Activated CD8-positive, alpha-beta memory T cell treated with anti-CD3 and anti-CD28 coated beads, Interleukin-2, amount 50 U/mL, for 24 hours (primary cell): ENCODE data around the gene DNM1.
A peak's percentile ranks its signal among the peaks of the same experiment; 100 is the strongest.
"Not testable (repeated sequence)": the region's sequence is repeated elsewhere in the genome, so short reads cannot be mapped to it uniquely, and the experiment has no call there.

ENCODE experiments used
- DNase-seq: peaks from one replicate; pipeline ENCODE4 v3.0.0-alpha.2; 2020; ENCODE audit errors: extremely low read depth

Gene DNM1

DNA sequence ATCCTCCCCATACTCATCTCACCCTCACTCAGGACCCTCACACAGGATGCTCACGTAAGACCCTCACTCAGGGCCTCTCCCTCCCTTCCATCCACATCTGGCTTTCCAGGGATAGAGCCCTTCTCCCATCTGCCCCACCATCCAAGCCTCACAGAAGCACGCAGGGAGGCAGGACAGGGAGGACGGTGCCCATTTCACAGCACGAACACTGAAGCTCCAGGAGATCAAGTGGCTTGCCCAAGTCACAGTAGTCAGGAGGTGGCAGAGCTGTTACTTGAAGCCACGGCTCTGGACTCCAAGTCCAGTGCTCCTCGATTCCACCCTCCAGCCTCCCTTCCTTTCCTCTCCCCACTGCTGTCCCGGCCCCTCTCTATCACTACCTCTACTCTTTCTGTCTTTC, 21.7 kb downstream of the DNM1 start:
- no peak for DNase-seq

DNA sequence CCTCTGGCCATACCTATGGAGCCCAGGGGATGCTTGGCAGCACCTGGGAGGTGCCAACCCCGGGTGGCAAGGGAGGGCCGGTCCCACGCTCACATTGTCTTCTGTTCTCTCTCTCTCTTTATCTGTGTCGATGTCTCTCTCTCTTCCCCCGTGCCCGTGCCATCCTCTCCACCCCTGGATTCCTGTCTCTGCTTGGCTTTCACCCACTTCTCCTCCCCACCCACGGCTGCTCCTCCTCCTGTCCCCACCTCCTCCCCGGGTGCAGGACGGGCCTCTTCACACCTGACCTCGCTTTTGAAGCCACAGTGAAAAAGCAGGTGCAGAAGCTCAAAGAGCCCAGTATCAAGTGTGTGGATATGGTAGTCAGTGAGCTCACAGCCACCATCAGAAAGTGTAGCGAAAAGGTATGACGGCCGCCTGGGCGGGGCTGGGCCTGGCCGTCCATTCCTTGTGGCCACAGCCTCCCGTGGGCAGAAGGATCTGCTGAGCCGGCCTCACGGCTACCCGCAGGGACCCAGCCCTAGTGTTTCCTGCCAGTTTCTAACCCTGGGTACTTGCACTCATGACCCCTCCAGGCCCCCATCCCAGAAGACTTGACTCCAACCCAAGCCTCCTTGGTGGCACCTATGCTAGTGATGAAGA, 22.7 kb downstream of the DNM1 start:
- DNase-seq, result no peak

DNA sequence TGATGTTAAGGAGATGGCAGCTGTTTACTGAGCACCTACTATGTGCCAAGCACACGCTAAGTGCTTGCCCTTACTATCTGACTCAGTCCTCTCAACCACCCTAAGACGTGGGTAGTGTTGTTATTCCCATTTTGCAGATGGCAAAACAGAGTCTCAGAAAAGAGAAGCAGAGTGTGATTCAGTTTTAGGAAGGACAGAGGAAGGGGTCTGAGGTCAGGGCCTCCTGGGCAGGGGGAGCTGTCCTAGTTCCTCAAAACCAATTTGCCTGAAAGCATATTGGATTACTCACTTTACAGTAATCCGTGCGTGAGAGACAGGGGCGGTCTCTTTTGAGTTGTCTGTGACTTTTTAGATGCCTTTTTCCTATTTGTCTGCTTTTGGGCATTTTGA, 23.2 kb downstream of the DNM1 start:
- DNase-seq, result no peak

DNA sequence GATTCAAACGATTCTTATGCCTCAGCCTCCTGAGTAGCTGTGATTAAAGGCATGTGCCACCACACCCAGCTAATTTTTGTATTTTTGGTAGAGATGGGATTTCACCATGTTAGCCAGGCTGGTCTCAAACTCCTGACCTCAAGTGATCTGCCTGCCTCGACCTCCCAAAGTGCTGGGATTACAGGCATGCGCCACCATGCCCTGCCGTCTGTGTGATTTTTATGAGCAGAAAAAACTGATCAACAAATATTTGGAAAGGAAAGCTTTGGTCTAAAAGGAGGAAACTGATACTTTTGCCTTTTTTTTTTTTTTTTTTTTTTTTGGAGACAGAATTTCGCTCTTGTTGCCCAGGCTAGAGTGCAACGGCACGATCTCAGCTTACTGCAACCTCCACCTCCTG, 27.7 kb downstream of the DNM1 start:
- DNase-seq, result not testable (repeated sequence)

DNA sequence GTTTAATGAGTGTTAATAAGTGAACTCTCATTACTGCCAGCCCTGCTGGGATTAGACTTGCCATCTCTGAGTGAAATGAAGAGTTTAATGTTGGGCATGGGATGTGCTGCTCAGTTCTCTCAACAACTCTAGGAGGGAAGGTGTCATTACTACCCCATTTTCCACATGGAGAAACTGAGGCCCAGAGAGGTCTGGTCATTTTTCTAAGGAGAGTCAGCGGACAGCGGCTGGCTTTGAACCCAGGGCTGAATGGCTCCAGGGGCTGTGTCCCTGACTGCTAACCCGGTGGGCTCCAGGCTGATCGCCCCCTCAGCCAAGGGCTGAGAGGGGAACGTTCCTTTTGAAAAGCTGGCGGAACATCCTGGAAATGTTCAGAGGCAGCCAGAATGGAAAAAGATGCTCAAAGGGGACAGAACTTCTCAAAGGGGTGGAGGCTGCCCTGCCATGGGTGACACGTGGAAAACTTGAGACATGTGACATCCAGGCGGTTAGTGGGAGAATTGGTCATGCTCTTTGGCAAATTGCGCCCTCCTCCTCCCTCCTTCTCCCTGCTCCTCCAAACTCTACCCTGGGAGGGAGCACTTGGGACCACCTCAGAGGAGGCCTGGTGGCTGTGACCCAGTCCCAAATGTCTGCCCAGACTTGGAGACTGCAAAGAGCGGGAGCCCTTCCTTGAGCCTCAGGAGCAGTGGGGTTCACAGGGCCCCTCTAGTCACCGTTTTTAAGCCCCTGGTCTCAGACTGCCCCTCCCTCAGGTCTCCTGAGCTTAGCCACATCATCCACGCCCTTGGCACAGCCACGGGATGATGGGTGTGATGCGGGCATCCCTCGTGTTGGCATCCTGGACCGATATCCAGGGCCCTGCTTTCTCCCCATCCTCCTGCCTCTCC, 28.7 kb downstream of the DNM1 start:
- DNase-seq, result no peak

GRCh38 chr9:128232528-128233428, 29.6 kb downstream of the DNM1 start:
- no peak for DNase-seq

DNA sequence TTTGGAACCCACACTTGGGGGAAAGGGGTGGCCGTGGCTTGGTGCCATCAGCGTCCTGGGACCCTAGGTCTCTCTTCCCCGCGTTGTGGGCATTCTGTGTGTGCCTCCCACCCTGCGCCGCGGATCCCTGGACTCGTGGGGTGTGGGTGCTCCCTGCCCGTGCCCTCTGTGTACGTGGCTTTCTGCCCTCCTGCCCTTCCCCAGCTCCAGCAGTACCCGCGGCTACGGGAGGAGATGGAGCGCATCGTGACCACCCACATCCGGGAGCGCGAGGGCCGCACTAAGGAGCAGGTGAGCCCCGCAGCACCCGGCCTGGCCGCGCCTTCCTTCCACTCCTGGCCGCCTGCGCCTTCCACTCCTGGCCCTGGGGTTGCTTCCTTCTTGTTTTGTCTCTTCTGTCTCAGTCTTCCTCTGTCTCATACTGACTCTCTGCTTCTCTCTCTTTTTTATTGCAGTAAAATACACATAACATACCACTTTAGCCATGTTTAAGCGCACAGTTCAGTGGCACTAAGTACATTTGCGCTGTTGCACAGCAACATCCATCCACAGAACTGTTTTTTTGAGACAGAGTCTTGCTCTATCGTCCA, 30.7 kb downstream of the DNM1 start:
- DNase-seq, result no peak

GRCh38 chr9:128242124-128242523, 38.9 kb downstream of the DNM1 start:
- DNase-seq, result no peak

- DNase-seq, result no peak
Observed at GRCh38 chr9:128242828-128243214, 39.6 kb downstream of the DNM1 start.

- DNase-seq, result no peak
Observed at GRCh38 chr9:128243215-128244018, 40.2 kb downstream of the DNM1 start.

GRCh38 chr9:128244091-128244836, 41.1 kb downstream of the DNM1 start:
- no peak for DNase-seq

GRCh38 chr9:128244837-128245231, 41.7 kb downstream of the DNM1 start:
- DNase-seq, result no peak

- no peak for DNase-seq
Observed at GRCh38 chr9:128245421-128246151, 42.4 kb downstream of the DNM1 start.

- no peak for DNase-seq
Observed at GRCh38 chr9:128246471-128246870, 43.3 kb downstream of the DNM1 start.

DNA sequence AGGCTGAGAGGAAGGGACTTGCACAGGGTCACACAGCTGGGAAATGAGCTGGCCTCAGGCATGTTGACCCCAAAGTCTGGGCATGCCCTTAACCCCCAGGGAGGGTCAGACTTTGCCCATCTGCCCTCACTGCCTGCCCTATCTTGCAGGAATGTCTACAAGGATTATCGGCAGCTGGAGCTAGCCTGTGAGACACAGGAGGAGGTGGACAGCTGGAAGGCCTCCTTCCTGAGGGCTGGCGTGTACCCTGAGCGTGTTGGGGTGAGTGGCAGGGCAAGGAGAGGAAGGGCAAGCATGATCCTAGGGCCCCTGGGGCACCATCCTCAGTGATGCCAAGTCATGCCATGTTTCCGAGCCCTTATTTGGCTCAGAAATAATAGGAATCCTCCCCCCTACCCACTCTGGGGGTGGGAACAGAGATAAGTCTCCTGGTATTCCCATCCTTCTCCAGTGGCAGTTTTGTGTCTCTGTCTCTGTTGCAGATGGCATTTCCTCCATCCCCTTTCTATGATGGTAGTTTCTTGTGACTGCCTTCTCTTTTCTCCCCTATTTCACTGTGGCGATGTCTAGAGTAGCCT, 44.1 kb downstream of the DNM1 start:
- no peak for DNase-seq

GRCh38 chr9:128249558-128249907, 46.4 kb downstream of the DNM1 start:
- no peak for DNase-seq

GRCh38 chr9:128249908-128250838, 47.0 kb downstream of the DNM1 start:
- DNase-seq, result peak; percentile 92
